H1 (cell line): ENCODE measurements around the gene ZNHIT3.

ENCODE experiments used
- BACH1 ChIP-seq: IDR thresholded peaks from 2 replicates; pipeline ENCODE4 v1.6.1; 2012; ENCODE audit warnings: low read length, improper control_type of control experiment
- CEBPB ChIP-seq: IDR thresholded peaks from 2 replicates; pipeline ENCODE4 v1.6.1; 2012; ENCODE audit warnings: low read depth, low read length
- CHD1 ChIP-seq: IDR thresholded peaks from 2 replicates; pipeline ENCODE4 v1.6.1; 2012; ENCODE audit warnings: low read depth, low read length, improper control_type of control experiment
- CREB1 ChIP-seq: IDR thresholded peaks from 2 replicates; pipeline ENCODE4 v1.6.1; 2012; ENCODE audit warnings: inconsistent platforms
- CTCF ChIP-seq, 3 experiments: IDR thresholded peaks; 1 replicate in 2 of 3; 2 replicates in 1 of 3; pipeline versions ENCODE4 v1.5.1 to v1.6.1; 2011; ENCODE audit warnings: low read length in 3 of 3, mild to moderate bottlenecking in 3 of 3, inconsistent platforms in 2 of 3, low read depth in 1 of 3, moderate library complexity in 1 of 3; ENCODE audit not compliant: insufficient read depth in 1 of 3; ENCODE audit errors: control extremely low read depth in 1 of 3
- GABPA ChIP-seq: IDR thresholded peaks from 2 replicates; pipeline ENCODE4 v1.6.1; 2011; ENCODE audit warnings: mild to moderate bottlenecking, low read length, moderate library complexity, borderline replicate concordance; ENCODE audit not compliant: insufficient read depth
- JUND ChIP-seq: IDR thresholded peaks from 2 replicates; pipeline ENCODE4 v1.6.1; 2011; ENCODE audit warnings: mild to moderate bottlenecking, improper control_type of control experiment, low read length
- PHF8 ChIP-seq: fragments of 200-600 bp; sonication (generic); conservative IDR thresholded peaks from 2 replicates; pipeline ENCODE4 v1.7.1; 2012; ENCODE audit warnings: low read depth, mild to moderate bottlenecking, inconsistent platforms, low read length, moderate library complexity
- RAD21 ChIP-seq, 2 experiments: IDR thresholded peaks in 1 of 2; conservative IDR thresholded peaks in 1 of 2; 2 replicates each; pipeline ENCODE4 v1.6.1; 2011; ENCODE audit warnings: low read depth in 2 of 2, low read length in 2 of 2, improper control_type of control experiment in 1 of 2, inconsistent platforms in 1 of 2, mild to moderate bottlenecking in 1 of 2, moderate library complexity in 1 of 2
- RFX5 ChIP-seq: IDR thresholded peaks from 2 replicates; pipeline ENCODE4 v1.6.1; 2011; ENCODE audit warnings: low read depth, low read length, improper control_type of control experiment, borderline replicate concordance
- SRF ChIP-seq: IDR thresholded peaks from 2 replicates; pipeline ENCODE4 v1.6.1; 2011; ENCODE audit warnings: mild to moderate bottlenecking, low read depth, low read length, moderate library complexity

- TF ChIP-seq CTCF (IDR thresholded peaks at IDR 0.05; ENCODE audit: control extremely low read depth in 1 of 3, insufficient read depth in 1 of 3, low read depth in 1 of 3, low read length in 3 of 3), result no peak
- TF ChIP-seq RFX5, result no peak
- TF ChIP-seq CREB1, result no peak
- no peak for TF ChIP-seq BACH1
- no peak for TF ChIP-seq SRF
- no peak for TF ChIP-seq JUND
- TF ChIP-seq RAD21 (IDR thresholded peaks at IDR 0.05 in 1 of 2, conservative IDR thresholded peaks at IDR 0.05 in 1 of 2; ENCODE audit: low read depth in 2 of 2, low read length in 2 of 2), result no peak
- TF ChIP-seq PHF8, result no peak
- TF ChIP-seq CEBPB, result no peak
- no peak for TF ChIP-seq GABPA
- TF ChIP-seq CHD1, result no peak
Observed at GRCh38 chr17:36501963-36502362, 15.5 kb downstream of the ZNHIT3 start.
